C4-2B (cell line): ENCODE data around the gene SECTM1.

Experiments used
- H3K27ac ChIP-seq: fragments of 450-650 bp; 2 replicates; pipeline ENCODE4 v1.5.1; 2017
- ZFX ChIP-seq: fragments of 450-650 bp; IDR thresholded peaks from 2 replicates; pipeline ENCODE4 v1.6.1; 2017
- TF ChIP-seq, protein P1 (sequence below): fragments of 450-650 bp; conservative IDR thresholded peaks from 2 replicates; pipeline ENCODE4 v1.5.1; 2017; ENCODE audit warnings: mild to moderate bottlenecking

The SECTM1 gene

DNA sequence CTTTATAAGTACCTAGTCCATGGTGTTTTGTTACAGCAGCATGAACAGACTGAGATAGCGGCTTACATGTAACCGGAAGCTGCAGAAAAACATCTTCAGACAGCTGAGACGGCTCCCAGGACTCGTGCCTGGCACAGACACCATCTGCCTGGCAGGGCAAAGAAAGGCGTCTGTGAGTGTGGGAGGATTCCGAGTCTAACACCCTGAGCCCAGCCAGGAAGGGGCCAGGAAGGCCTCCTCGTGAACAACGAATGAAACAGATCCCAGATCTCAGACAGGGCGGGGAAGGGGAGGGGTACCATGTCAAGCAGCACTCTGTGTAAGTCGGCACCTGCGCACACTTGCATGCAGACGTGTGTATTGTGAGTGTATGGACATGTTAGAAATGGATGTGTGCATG lies 55.7 kb downstream of the SECTM1 start:
- TF ChIP-seq, protein P1, sequence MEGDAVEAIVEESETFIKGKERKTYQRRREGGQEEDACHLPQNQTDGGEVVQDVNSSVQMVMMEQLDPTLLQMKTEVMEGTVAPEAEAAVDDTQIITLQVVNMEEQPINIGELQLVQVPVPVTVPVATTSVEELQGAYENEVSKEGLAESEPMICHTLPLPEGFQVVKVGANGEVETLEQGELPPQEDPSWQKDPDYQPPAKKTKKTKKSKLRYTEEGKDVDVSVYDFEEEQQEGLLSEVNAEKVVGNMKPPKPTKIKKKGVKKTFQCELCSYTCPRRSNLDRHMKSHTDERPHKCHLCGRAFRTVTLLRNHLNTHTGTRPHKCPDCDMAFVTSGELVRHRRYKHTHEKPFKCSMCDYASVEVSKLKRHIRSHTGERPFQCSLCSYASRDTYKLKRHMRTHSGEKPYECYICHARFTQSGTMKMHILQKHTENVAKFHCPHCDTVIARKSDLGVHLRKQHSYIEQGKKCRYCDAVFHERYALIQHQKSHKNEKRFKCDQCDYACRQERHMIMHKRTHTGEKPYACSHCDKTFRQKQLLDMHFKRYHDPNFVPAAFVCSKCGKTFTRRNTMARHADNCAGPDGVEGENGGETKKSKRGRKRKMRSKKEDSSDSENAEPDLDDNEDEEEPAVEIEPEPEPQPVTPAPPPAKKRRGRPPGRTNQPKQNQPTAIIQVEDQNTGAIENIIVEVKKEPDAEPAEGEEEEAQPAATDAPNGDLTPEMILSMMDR: no peak
- no peak for TF ChIP-seq ZFX
- no peak overlapping the region for H3K27ac ChIP-seq

DNA sequence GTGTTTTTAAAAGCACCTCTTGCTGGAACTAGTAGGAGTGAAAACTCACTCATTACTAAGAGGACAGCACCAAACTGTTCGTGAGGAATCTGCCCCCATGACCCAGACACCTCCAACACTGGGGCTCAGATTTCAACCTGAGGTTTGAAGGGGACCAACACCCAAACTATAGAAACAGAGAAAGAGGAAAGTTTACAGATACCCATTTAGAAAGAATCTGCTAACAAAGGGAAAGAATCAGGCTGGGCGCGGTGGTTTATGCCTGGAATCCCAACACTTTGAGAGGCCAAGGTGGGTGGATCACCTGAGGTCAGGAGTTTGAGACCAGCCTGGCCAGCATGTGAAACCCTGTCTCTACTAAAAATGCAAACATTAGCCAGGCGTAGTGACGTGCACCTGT lies 56.6 kb downstream of the SECTM1 start:
- TF ChIP-seq ZFX: no peak
- TF ChIP-seq, protein P1: no peak
- no peak overlapping the region for H3K27ac ChIP-seq

DNA sequence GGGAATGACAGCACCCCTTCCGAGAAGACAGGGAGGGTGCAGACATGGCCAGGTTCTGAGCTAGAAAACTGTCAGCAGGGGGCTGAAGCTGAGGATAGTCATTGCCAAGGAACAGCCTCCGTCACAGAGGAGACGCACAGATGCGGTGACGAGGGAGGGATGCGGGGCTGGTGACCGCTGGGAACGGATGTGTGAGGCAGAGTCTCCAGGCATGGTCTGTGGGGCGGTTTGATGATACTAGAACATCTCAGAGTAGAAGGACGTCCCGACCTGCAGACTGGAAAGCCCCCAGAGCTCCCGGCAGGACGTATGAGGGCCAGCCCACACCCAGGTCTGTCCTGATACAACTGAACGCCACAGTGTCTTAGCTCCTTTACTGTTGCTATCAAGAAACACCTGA lies 58.2 kb downstream of the SECTM1 start:
- no peak overlapping the region for H3K27ac ChIP-seq
- TF ChIP-seq, protein P1: no peak
- TF ChIP-seq ZFX: no peak

DNA sequence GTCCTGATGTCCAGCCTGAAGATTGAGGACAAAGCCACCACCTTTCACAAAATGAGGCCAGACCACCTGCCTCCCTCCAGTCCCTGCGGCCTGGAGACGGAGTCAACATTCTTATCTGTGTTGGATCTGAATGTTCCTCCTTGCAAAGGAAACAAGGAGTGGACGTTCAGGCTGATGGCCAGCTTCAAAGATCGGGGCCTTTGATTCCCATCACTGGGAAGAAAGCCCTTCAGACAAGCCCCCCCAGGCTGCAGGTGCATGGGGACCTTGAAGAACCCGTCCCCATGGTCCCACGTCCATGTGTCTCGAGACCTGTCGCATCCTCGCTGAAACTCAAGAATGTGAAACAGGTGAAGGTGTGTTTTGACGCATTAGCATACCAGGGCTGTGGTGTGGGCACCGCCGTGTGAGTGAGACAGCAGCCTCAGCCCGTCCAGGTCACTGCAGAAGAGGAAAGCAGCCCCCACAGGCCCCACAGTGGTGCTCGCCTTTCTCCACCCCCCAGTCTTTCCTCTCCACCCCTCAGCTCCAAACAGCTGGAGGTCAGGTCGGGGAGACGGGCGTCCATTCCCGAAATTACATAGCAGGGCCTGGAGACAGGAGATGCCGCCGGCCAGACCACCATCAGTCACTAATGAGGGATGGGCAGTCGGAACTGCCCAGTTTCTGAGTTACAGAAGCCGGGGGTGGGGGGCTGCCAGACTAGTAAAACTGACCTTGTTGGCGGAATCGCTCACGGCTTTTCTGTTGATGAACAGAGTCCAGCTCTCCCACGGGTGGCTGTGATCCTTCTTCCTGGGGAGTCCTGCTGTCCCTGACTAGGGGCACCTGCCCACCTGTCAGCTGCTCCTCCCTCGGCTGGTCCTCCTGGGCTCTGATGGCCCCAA lies 59.2 kb downstream of the SECTM1 start:
- TF ChIP-seq, protein P1: no peak
- TF ChIP-seq ZFX: no peak
- peak overlapping the region; percentile 94 for H3K27ac ChIP-seq

DNA sequence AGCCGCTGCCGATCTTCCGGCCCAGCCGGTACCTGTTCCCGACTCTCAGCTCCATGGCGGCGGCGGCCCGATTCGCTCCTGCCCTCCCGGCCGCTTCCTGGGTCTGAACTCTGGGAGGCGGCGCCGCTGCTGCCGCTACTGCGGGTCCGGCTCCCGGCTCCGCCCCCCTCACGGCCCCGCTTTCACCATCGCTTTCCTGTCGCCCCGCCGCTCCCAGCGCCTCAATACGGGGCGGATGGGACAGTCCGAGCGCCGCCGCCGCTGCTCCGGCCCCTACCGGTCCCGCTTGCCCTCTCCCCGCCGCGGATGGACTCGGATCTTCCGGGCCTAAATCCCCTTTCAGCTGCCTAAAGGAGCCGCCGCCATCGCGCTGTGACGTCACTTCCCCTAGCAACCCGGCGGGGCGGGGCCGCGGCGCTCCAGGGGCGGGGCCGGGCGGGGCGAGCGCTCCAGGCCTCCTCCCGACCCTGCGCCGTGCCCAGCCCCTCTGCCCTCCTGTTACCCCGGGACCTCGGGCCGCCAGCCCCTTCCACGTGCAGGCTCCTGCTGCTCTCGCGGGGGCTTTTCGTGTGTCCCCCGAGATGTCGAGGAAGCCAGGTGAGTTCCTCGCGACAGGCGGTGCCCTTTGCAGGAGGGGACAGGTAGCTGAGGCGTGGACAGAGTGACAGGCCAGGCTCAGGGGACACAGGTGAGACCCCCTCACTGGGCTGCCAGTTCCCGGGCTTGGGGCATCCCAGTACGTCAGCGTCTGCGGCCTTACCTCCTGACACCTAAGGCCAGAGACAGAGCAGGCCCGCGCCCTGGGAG lies 60.0 kb downstream of the SECTM1 start, which contains the start of gene CSNK1D:
Gene CSNK1D, minus strand, starts transcription at position 374 of the 807 bp plus-strand sequence. Its CDS starts 319 bp downstream, at position 55.
- H3K27ac ChIP-seq: peak within 1 kb of the TSS; percentile 94
- TF ChIP-seq ZFX: peak; percentile 55; the same call in 1 of the 2 replicates
- TF ChIP-seq, protein P1: no peak

DNA sequence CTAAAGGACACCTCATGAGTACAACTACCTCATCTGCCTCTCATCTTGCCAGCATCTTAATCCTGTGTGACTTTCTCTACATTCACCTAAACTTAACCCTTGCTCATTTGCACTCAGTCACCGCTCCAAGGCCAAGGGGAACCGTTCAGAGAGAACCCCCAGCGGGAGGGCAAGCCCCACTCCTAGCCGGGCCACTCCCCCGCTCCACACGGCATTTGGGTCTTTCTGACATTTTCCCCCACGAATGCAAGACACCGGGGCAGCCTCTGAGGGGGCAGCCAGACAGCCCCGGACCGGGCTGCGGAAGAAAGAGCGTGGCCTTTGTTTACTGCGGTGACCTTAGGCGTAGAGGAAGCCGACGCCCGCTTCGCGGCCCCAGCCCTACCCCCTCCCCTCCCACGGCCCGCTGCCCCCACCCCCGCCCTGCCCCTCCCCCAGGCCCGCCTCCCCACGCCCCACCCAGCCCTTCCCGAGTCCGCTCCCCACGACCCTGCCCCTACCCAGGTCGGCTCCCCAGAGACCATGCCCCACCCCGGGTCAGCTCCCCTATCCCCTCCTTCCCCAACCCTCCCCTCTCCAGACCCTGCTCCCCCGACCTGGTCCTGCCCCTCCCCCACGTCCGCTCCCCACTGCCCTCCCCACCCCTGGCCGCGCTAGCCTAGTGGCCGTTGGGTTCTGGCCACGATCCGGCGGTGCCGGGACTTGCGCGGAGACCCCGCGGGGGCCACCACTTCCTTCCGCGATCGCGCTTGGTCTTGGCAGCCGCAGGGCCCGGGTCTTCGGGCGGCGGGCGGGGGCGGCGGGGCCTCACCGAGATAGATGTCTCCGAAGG lies 60.9 kb downstream of the SECTM1 start:
- H3K27ac ChIP-seq: peak overlapping the region; percentile 94
- TF ChIP-seq, protein P1: no peak
- no peak for TF ChIP-seq ZFX
